GM10248 (cell line): Measurements from ENCODE around the gene SHB.

Source experiments
- CTCF ChIA-PET: fragments of 300-600 bp; sonication (Branson Sonifier 250); formaldehyde crosslinking; extraction: SDS; loops from one replicate; lab custom pipeline; 2021; ENCODE audit warnings: antibody characterized with exemption; lab: Yijun Ruan, JAX
- POLR2A ChIA-PET: fragments of 350-650 bp; sonication (Branson Sonifier 250); formaldehyde crosslinking; extraction: SDS; loops from one replicate; lab custom pipeline; 2020; ENCODE audit warnings: antibody characterized with exemption; lab: Yijun Ruan, JAX
- DNase-seq: peaks from one replicate; pipeline ENCODE4 v3.0.0; 2012; ENCODE audit errors: extremely low spot score
- TF ChIP-seq, protein P1 (sequence below): IDR thresholded peaks from 2 replicates; pipeline ENCODE4 v1.5.1; 2012; ENCODE audit warnings: mild to moderate bottlenecking, low read depth; ENCODE audit errors: extremely low read depth, missing control alignments, control extremely low read depth

SHB gene

DNA sequence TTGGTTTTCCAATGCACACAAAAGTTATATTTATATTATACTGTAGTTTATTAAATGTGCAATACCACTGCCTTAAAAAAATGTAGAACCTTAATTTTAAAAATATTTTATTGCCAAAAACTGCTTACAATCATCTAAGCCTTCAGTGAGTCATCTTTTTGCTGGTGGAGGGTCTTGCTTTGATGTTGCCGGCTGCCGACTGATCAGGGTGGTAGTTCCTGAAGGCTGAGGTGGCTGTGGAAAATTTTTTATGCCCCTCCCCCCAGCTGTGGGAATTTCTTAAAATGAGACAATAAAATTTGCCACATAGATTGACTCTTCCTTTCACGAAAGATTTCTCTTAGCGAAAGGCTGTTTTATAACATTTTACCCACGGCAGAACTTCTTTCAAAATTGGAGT is 89.2 kb downstream of the SHB start:
- TF ChIP-seq, protein P1, sequence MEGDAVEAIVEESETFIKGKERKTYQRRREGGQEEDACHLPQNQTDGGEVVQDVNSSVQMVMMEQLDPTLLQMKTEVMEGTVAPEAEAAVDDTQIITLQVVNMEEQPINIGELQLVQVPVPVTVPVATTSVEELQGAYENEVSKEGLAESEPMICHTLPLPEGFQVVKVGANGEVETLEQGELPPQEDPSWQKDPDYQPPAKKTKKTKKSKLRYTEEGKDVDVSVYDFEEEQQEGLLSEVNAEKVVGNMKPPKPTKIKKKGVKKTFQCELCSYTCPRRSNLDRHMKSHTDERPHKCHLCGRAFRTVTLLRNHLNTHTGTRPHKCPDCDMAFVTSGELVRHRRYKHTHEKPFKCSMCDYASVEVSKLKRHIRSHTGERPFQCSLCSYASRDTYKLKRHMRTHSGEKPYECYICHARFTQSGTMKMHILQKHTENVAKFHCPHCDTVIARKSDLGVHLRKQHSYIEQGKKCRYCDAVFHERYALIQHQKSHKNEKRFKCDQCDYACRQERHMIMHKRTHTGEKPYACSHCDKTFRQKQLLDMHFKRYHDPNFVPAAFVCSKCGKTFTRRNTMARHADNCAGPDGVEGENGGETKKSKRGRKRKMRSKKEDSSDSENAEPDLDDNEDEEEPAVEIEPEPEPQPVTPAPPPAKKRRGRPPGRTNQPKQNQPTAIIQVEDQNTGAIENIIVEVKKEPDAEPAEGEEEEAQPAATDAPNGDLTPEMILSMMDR: no peak
- ChIA-PET POLR2A (no interaction called here), CTCF (interaction anchor here (1.5 kb wide), 1 partner anchor 13 kb away, joined by 3 read pairs; no protein-coding TSS in a partner anchor)
- DNase-seq: no peak

DNA sequence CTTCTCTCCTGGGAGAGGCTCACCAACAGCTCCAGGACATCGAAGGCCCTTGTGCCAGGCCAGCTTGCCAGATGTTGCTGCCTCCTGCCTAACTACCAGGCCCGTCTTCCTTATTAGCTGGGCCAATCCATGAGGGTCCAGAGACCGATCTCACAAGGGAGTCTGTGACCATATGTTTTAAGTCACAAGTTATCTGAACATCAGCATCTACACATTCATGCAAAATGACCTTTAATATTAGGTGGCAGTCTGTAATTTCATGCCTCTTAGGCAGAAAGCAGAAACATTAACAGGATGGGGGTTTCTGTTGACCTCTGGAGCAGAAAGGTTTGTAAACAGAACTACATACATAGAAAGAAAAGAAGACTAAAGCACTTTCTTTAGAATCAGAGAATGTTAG is 90.0 kb downstream of the SHB start:
- ChIA-PET CTCF (interaction anchor here (1.4 to 1.5 kb wide), 3 partner anchors 13 to 65 kb away, joined by 3 read pairs; no protein-coding TSS in a partner anchor), POLR2A (no interaction called here)
- TF ChIP-seq, protein P1: no peak
- DNase-seq: no peak

DNA sequence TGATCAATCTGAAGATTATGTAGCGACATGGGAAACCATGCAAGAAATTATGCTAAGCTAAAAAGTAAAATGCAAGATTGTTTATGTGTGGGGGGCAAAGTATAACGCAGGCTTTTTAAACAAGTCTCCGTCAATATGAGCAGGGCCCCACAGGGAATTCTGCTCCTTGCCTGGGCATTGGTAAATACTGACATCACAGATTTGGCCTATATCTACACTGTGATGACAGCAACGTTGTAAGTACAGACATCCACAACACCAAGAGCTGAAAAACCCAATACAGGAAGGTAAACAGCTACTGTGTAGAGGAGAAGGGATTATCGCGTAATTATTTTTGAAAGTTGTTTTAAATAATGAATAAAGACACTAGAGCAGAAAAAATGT is 90.6 kb downstream of the SHB start:
- TF ChIP-seq, protein P1: no peak
- ChIA-PET CTCF (interaction anchor here (1.4 to 2.2 kb wide), 4 partner anchors 12 to 65 kb away, joined by 3 to 5 read pairs (median 3); no protein-coding TSS in a partner anchor), POLR2A (no interaction called here)
- DNase-seq: no peak

DNA sequence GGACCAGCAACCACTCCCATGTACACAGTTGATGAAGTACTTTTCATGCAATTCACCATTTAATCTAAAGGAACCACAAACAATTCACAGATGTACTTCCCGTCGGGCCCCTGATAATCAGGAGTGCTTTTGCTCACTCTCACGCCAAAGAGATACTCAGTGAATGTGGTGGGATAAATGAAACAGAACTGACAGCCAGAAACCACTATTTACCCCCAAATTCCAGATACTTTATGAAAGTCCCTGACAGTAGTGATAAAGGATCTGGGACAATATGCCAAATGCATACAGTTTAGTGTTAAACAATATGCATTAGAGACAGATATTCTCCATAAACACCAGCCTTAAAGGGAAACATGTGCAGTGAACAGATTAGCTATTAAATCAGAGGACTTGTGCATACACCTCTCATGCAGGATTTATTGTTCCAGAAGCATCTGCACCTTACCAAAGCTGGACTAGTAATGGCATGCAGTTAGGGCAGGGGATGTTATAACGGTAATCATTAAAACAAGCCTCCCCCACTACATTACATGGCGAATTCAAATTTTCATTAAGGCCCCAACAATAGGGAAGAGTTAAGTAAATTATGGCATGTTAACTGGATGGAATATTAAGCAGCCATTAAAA is 91.1 kb downstream of the SHB start:
- CTCF ChIA-PET: interaction anchor here (1.4 to 2.2 kb wide), 4 partner anchors 12 to 64 kb away, joined by 3 to 5 read pairs (median 3); no protein-coding TSS in a partner anchor
- TF ChIP-seq, protein P1: no peak
- POLR2A ChIA-PET: no interaction called here
- DNase-seq: no peak

DNA sequence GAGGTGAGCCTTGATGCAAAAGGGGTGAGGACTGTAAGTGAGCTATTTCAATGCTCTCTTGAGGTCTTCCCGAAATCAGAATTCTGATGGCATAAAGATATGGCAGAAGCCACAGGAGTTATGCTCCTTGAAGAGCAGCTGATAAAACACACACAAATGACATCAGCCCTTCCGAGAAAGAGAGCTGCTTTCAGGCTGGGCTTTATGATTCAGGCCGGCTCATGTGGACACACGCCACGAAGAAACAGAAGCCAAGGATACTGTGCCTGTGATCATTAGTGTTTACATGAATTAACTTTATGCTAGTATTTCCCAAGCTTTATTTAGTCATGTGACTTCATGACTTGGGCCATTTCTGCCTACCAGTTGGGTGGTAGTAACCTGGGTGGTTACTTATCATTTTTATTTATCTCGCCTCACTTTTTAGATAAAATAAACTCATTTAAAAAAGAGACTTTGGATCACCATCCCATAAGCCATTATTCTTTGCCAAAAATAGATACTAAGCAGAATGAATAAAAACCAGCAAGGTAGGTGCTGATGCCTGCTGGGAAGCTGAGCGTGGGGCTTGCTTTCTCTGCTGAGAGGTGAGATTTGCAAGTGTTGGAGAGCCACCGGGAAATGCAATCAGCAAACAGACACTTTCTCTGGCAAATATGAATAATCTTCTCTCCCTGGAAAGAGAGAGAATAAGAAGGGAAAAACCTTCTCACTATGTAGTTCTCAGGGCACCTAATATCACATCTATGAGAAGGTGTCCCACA is 92.1 kb downstream of the SHB start:
- POLR2A ChIA-PET: no interaction called here
- DNase-seq: no peak
- CTCF ChIA-PET: interaction anchor here (2.2 kb wide), 1 partner anchor 15 kb away, joined by 5 read pairs; no protein-coding TSS in a partner anchor
- TF ChIP-seq, protein P1: no peak

DNA sequence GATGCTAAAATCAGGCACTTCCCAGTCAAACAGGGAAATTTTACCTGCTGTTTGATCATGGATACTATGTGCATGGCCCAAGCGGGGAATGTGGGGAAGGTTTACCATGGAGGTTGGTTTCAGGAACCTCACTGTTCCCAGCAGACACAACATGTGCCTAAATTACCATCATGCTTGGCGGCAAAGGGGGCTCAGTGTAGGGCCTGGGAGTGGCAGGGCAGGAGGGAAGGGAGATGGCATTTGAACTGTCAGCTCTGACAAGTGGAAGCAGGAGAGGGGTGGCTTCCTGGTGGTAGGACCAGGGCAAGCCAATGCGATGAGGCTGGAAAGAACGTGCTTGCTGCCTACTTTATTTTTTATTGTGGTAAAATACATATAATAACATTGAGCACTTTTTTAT is 93.4 kb downstream of the SHB start:
- DNase-seq: no peak
- ChIA-PET CTCF (no interaction called here), POLR2A (no interaction called here)
- TF ChIP-seq, protein P1: no peak
